HCT116 (cell line): Measurements from ENCODE around the gene MSLN. TPM values are rescaled to one million over a fixed set of nuclear protein-coding genes. Genes with fewer than 3 reads are reported as not detected.

ENCODE experiments used
- ATAC-seq: fragments of 200-7000 bp; cut with Tn5 transposase; 2 replicates; pipeline ENCODE4 v1.9.1; 2020; ENCODE audit warnings: mild to moderate bottlenecking, moderate library complexity
- BruUV-seq: library from RNA; stranded (reverse); fragments of 400-500 nt; replicated peaks from 2 replicates; lab custom pipeline; 2021; lab: Mats Ljungman, UMichigan
- CTCF ChIA-PET: fragments of 300-600 bp; sonication (Branson Sonifier 250); formaldehyde crosslinking; loops from one replicate; lab custom pipeline; 2021; ENCODE audit warnings: antibody characterized with exemption; lab: Charles Lee
- POLR2A ChIA-PET: fragments of 300-600, 350-600 bp; sonication (Branson Sonifier 250); formaldehyde crosslinking; loops from one replicate; lab custom pipeline; 2021; ENCODE audit warnings: antibody characterized with exemption; lab: Charles Lee
- RAD21 ChIA-PET, 2 experiments: fragments of 300-600 bp; sonication (Branson Sonifier 250); formaldehyde crosslinking; loops; one replicate each; lab custom pipeline; 2023; ENCODE audit warnings: low total read pairs in 2 of 2; ENCODE audit not compliant: uncharacterized antibody in 2 of 2, unreplicated experiment in 2 of 2, low non-redundant PET in 1 of 2; lab: Charles Lee
- DNase-seq: peaks from one replicate; pipeline ENCODE4 v3.0.0-alpha.2; 2010; ENCODE audit warnings: low read depth, low spot score
- H2AFZ ChIP-seq: fragments of 200-600 bp; shearing (Covaris generic), sonication (generic); 2 replicates; pipeline ENCODE4 v1.6.1; 2017; ENCODE audit warnings: low read depth, mixed run types, mixed read lengths, antibody characterized with exemption, low read length; ENCODE audit not compliant: poor library complexity, severe bottlenecking
- H3K27ac ChIP-seq: 2 replicates; pipeline ENCODE4 v1.5.1; 2012; ENCODE audit warnings: low read depth, low read length
- H3K27me3 ChIP-seq: fragments of 200-600 bp; sonication (generic); 2 replicates; pipeline ENCODE4 v1.6.1; 2016; ENCODE audit warnings: mixed run types, low read length, mixed read lengths; ENCODE audit not compliant: insufficient read depth
- H3K36me3 ChIP-seq, 2 experiments: fragments of 200-500 bp in 1 of 2; fragments of 200-600 bp in 1 of 2; sonication (Bioruptor generic) in 1 of 2; sonication (generic) in 1 of 2; 2 replicates each; pipeline versions ENCODE4 v1.5.1 to v1.6.1; 2014 to 2016; ENCODE audit warnings: low read length in 2 of 2, inconsistent platforms in 1 of 2, mixed read lengths in 1 of 2, mixed run types in 1 of 2; ENCODE audit not compliant: insufficient read depth in 2 of 2, control insufficient read depth in 1 of 2
- H3K4me1 ChIP-seq, 2 experiments: fragments of 200-600 bp in 1 of 2; sonication (generic) in 1 of 2; 2 replicates each; pipeline versions ENCODE4 v1.5.1 to v1.6.1; 2012 to 2017; ENCODE audit warnings: low read length in 2 of 2, inconsistent platforms in 1 of 2, mild to moderate bottlenecking in 1 of 2, mixed read lengths in 1 of 2, mixed run types in 1 of 2, moderate library complexity in 1 of 2; ENCODE audit not compliant: insufficient read depth in 2 of 2, control insufficient read depth in 1 of 2
- H3K4me2 ChIP-seq: fragments of 200-600 bp; sonication (generic); 2 replicates; pipeline ENCODE4 v1.6.1; 2017; ENCODE audit warnings: mixed run types, low read length, mixed read lengths
- H3K4me3 ChIP-seq, 2 experiments: fragments of 200-600 bp in 1 of 2; sonication (generic) in 1 of 2; replicated peaks in 1 of 2; 2 replicates each; pipeline ENCODE4 v1.5.1; 2011 to 2016; ENCODE audit warnings: low read length in 2 of 2, control low read depth in 1 of 2, low read depth in 1 of 2, mild to moderate bottlenecking in 1 of 2, mixed read lengths in 1 of 2, mixed run types in 1 of 2
- H3K79me2 ChIP-seq: fragments of 200-600 bp; sonication (generic); 2 replicates; pipeline ENCODE4 v1.6.1; 2017; ENCODE audit warnings: mild to moderate bottlenecking, mixed run types, low read length, moderate library complexity, mixed read lengths; ENCODE audit not compliant: insufficient read depth
- H3K9ac ChIP-seq: fragments of 200-600 bp; sonication (generic); 2 replicates; pipeline ENCODE4 v1.6.1; 2016; ENCODE audit warnings: low read length, mixed read lengths
- H3K9me2 ChIP-seq: fragments of 200-600 bp; sonication (generic), shearing (Covaris generic); 2 replicates; pipeline ENCODE4 v1.6.1; 2017; ENCODE audit warnings: mixed run types, mild to moderate bottlenecking, moderate library complexity; ENCODE audit not compliant: insufficient read depth
- H3K9me3 ChIP-seq, 2 experiments: fragments of 200-500 bp in 1 of 2; fragments of 200-600 bp in 1 of 2; sonication (Bioruptor generic) in 1 of 2; sonication (generic) in 1 of 2; 2 replicates each; pipeline ENCODE4 v1.6.1; 2014 to 2017; ENCODE audit warnings: low read length in 2 of 2, mixed read lengths in 2 of 2, inconsistent platforms in 1 of 2, low read depth in 1 of 2, mild to moderate bottlenecking in 1 of 2, mixed run types in 1 of 2, moderate library complexity in 1 of 2; ENCODE audit not compliant: control insufficient read depth in 1 of 2, insufficient read depth in 1 of 2
- H4K20me1 ChIP-seq: fragments of 200-600 bp; sonication (generic), shearing (Covaris generic); 2 replicates; pipeline ENCODE4 v1.6.1; 2017; ENCODE audit warnings: mixed run types, mild to moderate bottlenecking, moderate library complexity; ENCODE audit not compliant: insufficient read depth
- CTCF ChIP-seq, 3 experiments: fragments of 200-600 bp in 1 of 3; sonication (generic) in 1 of 3; IDR thresholded peaks in 2 of 3; conservative IDR thresholded peaks in 1 of 3; 2 replicates each; pipeline ENCODE4 v1.5.1; 2012 to 2017; ENCODE audit warnings: low read depth in 2 of 3, low read length in 2 of 3, antibody characterized with exemption in 1 of 3, borderline replicate concordance in 1 of 3, control low read depth in 1 of 3, mild to moderate bottlenecking in 1 of 3, mixed read lengths in 1 of 3, mixed run types in 1 of 3, moderate library complexity in 1 of 3; ENCODE audit not compliant: insufficient read depth in 1 of 3
- ELF1 ChIP-seq: IDR thresholded peaks from 2 replicates; pipeline ENCODE4 v1.6.1; 2012; ENCODE audit warnings: low read depth, borderline replicate concordance
- intact Hi-C: fragments of 100-400 bp; cut with micrococcal nuclease; formaldehyde crosslinking; loops from 2 replicates; pipeline ENCODE4 v1.10.0; 2022
- total RNA-seq: library from RNA; stranded (reverse); gene quantifications from one replicate; pipeline ENCODE4 v1.2.1, GENCODE V29; 2021; ENCODE audit not compliant: unreplicated experiment

Gene MSLN
- total RNA-seq, 1 experiment from 2014 or later, result 40.9 TPM

GRCh38 chr16:761625-762513, 1.3 kb downstream of the MSLN start:
- RAD21 ChIA-PET, result interaction anchor here in 1 of 2 experiments (0.8 to 1.2 kb wide), 2 partner anchors 19 to 21 kb away, joined by 3 to 5 read pairs; partner anchors contain the start of gene CIAO3
- Histone ChIP-seq H3K9ac (peak overlapping the region; percentile 95), H4K20me1 (no peaks in the 10 kb centered on the region), H3K4me3 (peak overlapping the region; percentile 78 to 95), H3K4me2 (peak overlapping the region; percentile 99), H3K27ac (peak overlapping the region; percentile 97), H3K79me2 (peaks cover 26% of the 10 kb centered on the region), H3K36me3 (peaks cover 7 to 8% of the 10 kb centered on the region in 2 experiments; a peak in 3 of 4 replicates), H3K9me3 (peaks cover 0 to under 1% of the 10 kb centered on the region in 2 experiments; a peak in 1 of 4 replicates), H2AFZ (no peak overlapping the region), H3K27me3 (no peaks in the 10 kb centered on the region), H3K4me1 (peaks cover 34 to 47% of the 10 kb centered on the region in 2 experiments), H3K9me2 (no peaks in the 10 kb centered on the region)
- intact Hi-C loops, result loop anchor here (1.0 kb wide), 1 partner anchor 11 kb away; no protein-coding TSS in a partner anchor
- no peak for TF ChIP-seq ELF1
- 0 out of 6 replicates have a peak, but pooled peaks of 1 of the 3 experiments have one; percentile 16 for TF ChIP-seq CTCF (IDR thresholded peaks at IDR 0.05 in 2 of 3, conservative IDR thresholded peaks at IDR 0.05 in 1 of 3; ENCODE audit: borderline replicate concordance in 1 of 3, insufficient read depth in 1 of 3, low read depth in 2 of 3, low read length in 2 of 3)
- DNase-seq (no peak), ATAC-seq (peak; percentile 12)
- CTCF ChIA-PET, result interaction anchor here (1.6 to 2.9 kb wide), 3 partner anchors 17 to 41 kb away, joined by 3 to 11 read pairs (median 11); partner anchors contain the start of gene ANTKMT
- POLR2A ChIA-PET, result interaction anchor here (1.0 to 1.8 kb wide), 5 partner anchors 15 to 41 kb away, joined by 3 to 12 read pairs (median 5); partner anchors contain the start of genes ANTKMT, CCDC78, CHTF18 and HAGHL
- no TSS peak for BruUV-seq
